ENCODE results near the gene CASK. TPM values are rescaled to one million over a fixed set of nuclear protein-coding genes. Genes with fewer than 3 reads are reported as not detected.

Gene CASK
- polyA plus RNA-seq, 4 donors, result 41.0 to 58.6 (median 46.4) TPM

GRCh38 chrX:41857670-41858069, 65.7 kb downstream of the CASK start:
- DNase-seq (ENCODE audit: low read depth in 4 of 4, low spot score in 2 of 4), result no peak

GRCh38 chrX:41846714-41847113, 76.6 kb downstream of the CASK start:
- no peak for DNase-seq (ENCODE audit: low read depth in 4 of 4, low spot score in 2 of 4)

GRCh38 chrX:41837270-41837944, 85.9 kb downstream of the CASK start:
- DNase-seq (ENCODE audit: low read depth in 4 of 4, low spot score in 2 of 4), result no peak

- no peak for DNase-seq (ENCODE audit: low read depth in 4 of 4, low spot score in 2 of 4)
Measured at GRCh38 chrX:41828826-41829225, 94.5 kb downstream of the CASK start.

- no peak for DNase-seq (ENCODE audit: low read depth in 4 of 4, low spot score in 2 of 4)
Measured at GRCh38 chrX:41827886-41828285, 95.5 kb downstream of the CASK start.

GRCh38 chrX:41825796-41826195, 97.6 kb downstream of the CASK start:
- no peak for DNase-seq (ENCODE audit: low read depth in 4 of 4, low spot score in 2 of 4)

- DNase-seq (ENCODE audit: low read depth in 4 of 4, low spot score in 2 of 4), result no peak
Measured at GRCh38 chrX:41824551-41824950, 98.8 kb downstream of the CASK start.

GRCh38 chrX:41823402-41823801, 100.0 kb downstream of the CASK start:
- no peak for DNase-seq (ENCODE audit: low read depth in 4 of 4, low spot score in 2 of 4)

GRCh38 chrX:41822892-41823291, 100.5 kb downstream of the CASK start:
- DNase-seq (ENCODE audit: low read depth in 4 of 4, low spot score in 2 of 4), result no peak

- DNase-seq (ENCODE audit: low read depth in 4 of 4, low spot score in 2 of 4), result no peak
Measured at GRCh38 chrX:41808047-41808446, 115.3 kb downstream of the CASK start.

GRCh38 chrX:41802958-41803357, 120.4 kb downstream of the CASK start:
- no peak for DNase-seq (ENCODE audit: low read depth in 4 of 4, low spot score in 2 of 4)

- DNase-seq (ENCODE audit: low read depth in 4 of 4, low spot score in 2 of 4), result no peak
Measured at GRCh38 chrX:41799661-41800060, 123.7 kb downstream of the CASK start.

GRCh38 chrX:41796577-41796976, 126.8 kb downstream of the CASK start:
- DNase-seq (ENCODE audit: low read depth in 4 of 4, low spot score in 2 of 4), result no peak

GRCh38 chrX:41796046-41796445, 127.3 kb downstream of the CASK start:
- DNase-seq (ENCODE audit: low read depth in 4 of 4, low spot score in 2 of 4), result no peak

GRCh38 chrX:41789374-41789773, 134.0 kb downstream of the CASK start:
- no peak for DNase-seq (ENCODE audit: low read depth in 4 of 4, low spot score in 2 of 4)

- no peak for DNase-seq (ENCODE audit: low read depth in 4 of 4, low spot score in 2 of 4)
Measured at GRCh38 chrX:41785685-41786084, 137.7 kb downstream of the CASK start.

GRCh38 chrX:41781500-41781899, 141.9 kb downstream of the CASK start:
- DNase-seq (ENCODE audit: low read depth in 4 of 4, low spot score in 2 of 4), result no peak

- no peak for DNase-seq (ENCODE audit: low read depth in 4 of 4, low spot score in 2 of 4)
Measured at GRCh38 chrX:41779941-41780340, 143.4 kb downstream of the CASK start.

- no peak for DNase-seq (ENCODE audit: low read depth in 4 of 4, low spot score in 2 of 4)
Measured at GRCh38 chrX:41779030-41779564, 144.3 kb downstream of the CASK start.

- DNase-seq (ENCODE audit: low read depth in 4 of 4, low spot score in 2 of 4), result no peak
Measured at GRCh38 chrX:41761702-41762101, 161.7 kb downstream of the CASK start.

GRCh38 chrX:41761169-41761568, 162.2 kb downstream of the CASK start:
- DNase-seq (ENCODE audit: low read depth in 4 of 4, low spot score in 2 of 4), result no peak

GRCh38 chrX:41759817-41760216, 163.5 kb downstream of the CASK start:
- no peak for DNase-seq (ENCODE audit: low read depth in 4 of 4, low spot score in 2 of 4)

GRCh38 chrX:41758401-41758800, 165.0 kb downstream of the CASK start:
- DNase-seq (ENCODE audit: low read depth in 4 of 4, low spot score in 2 of 4), result no peak
